ENCODE measurements around the gene EXOSC5. TPM values are rescaled to one million over a fixed set of nuclear protein-coding genes. Genes with fewer than 3 reads are reported as not detected.

Gene EXOSC5
- total RNA-seq, 1 experiment from 2014 or later = 45.8 TPM

DNA sequence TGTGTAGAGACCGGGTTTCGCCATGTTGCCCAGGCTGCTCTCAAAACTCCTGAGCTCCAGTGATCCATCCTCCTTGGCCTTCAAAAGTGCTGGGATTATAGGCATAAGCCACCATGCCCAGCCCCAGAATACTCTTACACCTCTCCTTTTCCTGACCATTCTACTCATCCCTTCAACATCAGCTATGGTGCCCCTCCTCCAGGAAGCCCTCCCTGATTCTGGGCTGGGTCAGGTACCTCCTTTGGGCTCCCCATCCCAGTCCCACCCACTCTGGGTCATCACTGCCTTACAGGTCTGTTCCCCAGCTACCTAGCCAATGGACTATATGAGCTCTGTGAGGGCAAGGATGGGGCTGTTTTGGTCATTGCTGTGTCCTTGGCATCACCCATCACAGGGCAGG, 53.0 kb downstream of the EXOSC5 start:
- ChIA-PET POLR2A (no interaction called here), CTCF (interaction anchor here (0.6 to 0.7 kb wide), 2 partner anchors 59 to 94 kb away, joined by 3 to 5 read pairs; no protein-coding TSS in a partner anchor)
- intact Hi-C loops (cut with micrococcal nuclease) = no loop called here
- Mint-ChIP-seq H3K27me3 (ENCODE audit: insufficient read depth, unreplicated experiment) (no peaks in the 10 kb centered on the region), H3K4me3 (ENCODE audit: unreplicated experiment) (no peak overlapping the region), H3K27ac (ENCODE audit: low read depth, unreplicated experiment) (no peak overlapping the region), H3K36me3 (ENCODE audit: insufficient read depth, unreplicated experiment) (peaks cover 66% of the 10 kb centered on the region), H3K4me1 (ENCODE audit: insufficient read depth, unreplicated experiment) (peaks cover 6% of the 10 kb centered on the region), H3K9me3 (ENCODE audit: unreplicated experiment) (no peaks in the 10 kb centered on the region)
- DNase-seq (ENCODE audit: unreplicated experiment) = no peak
- TF ChIP-seq, protein P1, sequence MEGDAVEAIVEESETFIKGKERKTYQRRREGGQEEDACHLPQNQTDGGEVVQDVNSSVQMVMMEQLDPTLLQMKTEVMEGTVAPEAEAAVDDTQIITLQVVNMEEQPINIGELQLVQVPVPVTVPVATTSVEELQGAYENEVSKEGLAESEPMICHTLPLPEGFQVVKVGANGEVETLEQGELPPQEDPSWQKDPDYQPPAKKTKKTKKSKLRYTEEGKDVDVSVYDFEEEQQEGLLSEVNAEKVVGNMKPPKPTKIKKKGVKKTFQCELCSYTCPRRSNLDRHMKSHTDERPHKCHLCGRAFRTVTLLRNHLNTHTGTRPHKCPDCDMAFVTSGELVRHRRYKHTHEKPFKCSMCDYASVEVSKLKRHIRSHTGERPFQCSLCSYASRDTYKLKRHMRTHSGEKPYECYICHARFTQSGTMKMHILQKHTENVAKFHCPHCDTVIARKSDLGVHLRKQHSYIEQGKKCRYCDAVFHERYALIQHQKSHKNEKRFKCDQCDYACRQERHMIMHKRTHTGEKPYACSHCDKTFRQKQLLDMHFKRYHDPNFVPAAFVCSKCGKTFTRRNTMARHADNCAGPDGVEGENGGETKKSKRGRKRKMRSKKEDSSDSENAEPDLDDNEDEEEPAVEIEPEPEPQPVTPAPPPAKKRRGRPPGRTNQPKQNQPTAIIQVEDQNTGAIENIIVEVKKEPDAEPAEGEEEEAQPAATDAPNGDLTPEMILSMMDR (IDR thresholded peaks at IDR 0.05; ENCODE audit: unreplicated experiment) = no peak
- BruUV-seq (replicated peaks) = no TSS peak

DNA sequence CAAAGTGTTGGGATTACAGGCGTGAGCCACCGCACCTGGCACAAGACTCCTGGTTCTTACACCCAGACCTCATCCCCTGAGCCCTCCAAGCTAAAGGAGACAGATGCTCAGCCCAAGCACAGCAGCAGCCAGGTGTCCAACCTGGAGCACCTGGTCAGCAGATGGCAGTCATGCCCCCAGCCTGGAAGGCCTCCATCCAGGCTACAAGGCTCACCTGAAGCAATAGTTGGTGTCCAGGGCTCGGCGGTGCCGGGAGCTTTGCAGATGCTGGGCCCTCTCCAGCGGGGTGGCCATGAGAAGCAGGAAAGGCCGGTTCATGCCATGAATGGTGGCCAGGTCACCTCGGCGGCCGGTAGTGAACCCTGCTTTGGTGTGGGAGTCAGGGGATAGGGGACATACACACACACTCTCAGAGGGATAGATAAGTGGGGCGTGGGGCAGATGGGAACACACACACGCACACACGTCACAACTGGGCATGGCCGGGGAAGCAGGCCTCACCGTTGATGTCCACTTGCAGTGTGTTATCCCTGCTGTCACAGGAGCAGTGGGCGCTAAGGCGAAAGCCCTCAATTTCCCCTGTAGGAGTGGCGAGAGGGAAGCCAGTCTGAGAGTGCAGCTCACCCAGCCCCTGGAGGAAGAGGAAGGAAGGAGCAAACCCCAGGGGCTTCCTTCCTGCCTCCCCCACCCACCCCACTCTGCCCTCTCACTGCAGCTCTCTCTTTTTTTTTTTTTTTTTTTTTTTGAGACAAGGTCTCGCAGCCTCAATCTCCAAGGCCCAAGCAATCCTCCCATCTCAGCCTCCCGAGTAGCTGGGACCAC, 55.3 kb downstream of the EXOSC5 start:
- Mint-ChIP-seq H3K9me3 (ENCODE audit: unreplicated experiment) (no peaks in the 10 kb centered on the region), H3K27me3 (ENCODE audit: insufficient read depth, unreplicated experiment) (no peaks in the 10 kb centered on the region), H3K4me3 (ENCODE audit: unreplicated experiment) (no peak overlapping the region), H3K36me3 (ENCODE audit: insufficient read depth, unreplicated experiment) (peaks cover 62% of the 10 kb centered on the region), H3K4me1 (ENCODE audit: insufficient read depth, unreplicated experiment) (peaks cover 6% of the 10 kb centered on the region), H3K27ac (ENCODE audit: low read depth, unreplicated experiment) (no peak overlapping the region)
- ChIA-PET POLR2A (interaction anchor here (0.7 to 1.0 kb wide), 3 partner anchors 22 to 98 kb away, joined by 3 to 5 read pairs (median 3); partner anchors contain the start of gene B9D2), CTCF (interaction anchor here (0.6 to 0.7 kb wide), 2 partner anchors 22 to 23 kb away, joined by 3 to 4 read pairs; partner anchors contain the start of gene B9D2)
- no peak for DNase-seq (ENCODE audit: unreplicated experiment)
- intact Hi-C loops (cut with micrococcal nuclease) = no loop called here
- TF ChIP-seq, protein P1 (IDR thresholded peaks at IDR 0.05; ENCODE audit: unreplicated experiment) = no peak
- no TSS peak for BruUV-seq (replicated peaks)

DNA sequence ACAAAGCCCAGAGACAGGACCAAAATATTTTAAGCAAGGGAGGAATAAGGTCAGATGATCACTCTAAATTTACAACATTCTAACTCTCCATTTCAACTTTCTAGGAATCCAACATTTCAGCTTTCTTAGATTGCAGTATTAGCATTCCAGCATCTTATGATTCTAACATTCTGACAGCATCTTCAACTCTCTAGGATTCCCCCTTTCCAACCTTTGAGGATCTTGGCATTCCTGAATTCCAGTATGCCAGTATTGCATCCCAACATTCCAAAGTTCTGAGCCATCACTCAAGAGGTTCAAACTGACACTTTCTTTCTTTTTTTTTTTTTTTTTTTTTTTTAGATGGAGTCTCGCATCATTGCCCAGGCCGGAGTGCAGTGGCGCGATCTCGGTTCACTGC, 57.2 kb downstream of the EXOSC5 start:
- H3K4me3 Mint-ChIP-seq (ENCODE audit: unreplicated experiment) = no peak overlapping the region
- CTCF ChIA-PET = no interaction called here
- DNase-seq (ENCODE audit: unreplicated experiment) = no peak
- no peaks in the 10 kb centered on the region for H3K27me3 Mint-ChIP-seq (ENCODE audit: insufficient read depth, unreplicated experiment)
- H3K36me3 Mint-ChIP-seq (ENCODE audit: insufficient read depth, unreplicated experiment) = peaks cover 64% of the 10 kb centered on the region
- intact Hi-C loops (cut with micrococcal nuclease) = no loop called here
- POLR2A ChIA-PET = no interaction called here
- H3K4me1 Mint-ChIP-seq (ENCODE audit: insufficient read depth, unreplicated experiment) = peaks cover 6% of the 10 kb centered on the region
- TF ChIP-seq, protein P1 (IDR thresholded peaks at IDR 0.05; ENCODE audit: unreplicated experiment) = no peak
- no peaks in the 10 kb centered on the region for H3K9me3 Mint-ChIP-seq (ENCODE audit: unreplicated experiment)
- no TSS peak for BruUV-seq (replicated peaks)
- H3K27ac Mint-ChIP-seq (ENCODE audit: low read depth, unreplicated experiment) = no peak overlapping the region

Other genes starting within 250 kb of the EXOSC5 start
- not detected in 2 replicates for gene CYP2S1, start 204.1 kb downstream of the EXOSC5 start, total RNA-seq (2022)
- gene AXL, start 178.1 kb downstream of the EXOSC5 start, total RNA-seq (2022) = 136 and 165 TPM in 2 replicates
- gene HNRNPUL1, start 133.0 kb downstream of the EXOSC5 start, total RNA-seq (2022) = 179 and 204 TPM in 2 replicates
- gene CCDC97, start 87.2 kb downstream of the EXOSC5 start, total RNA-seq (2022) = 25.0 and 28.5 TPM in 2 replicates
- 27.8 and 33.7 TPM in 2 replicates for gene TGFB1, start 43.4 kb downstream of the EXOSC5 start, total RNA-seq (2022)
- 5.5 and 5.7 TPM in 2 replicates for gene B9D2, start 33.2 kb downstream of the EXOSC5 start, total RNA-seq (2022)
- gene TMEM91, start 20.8 kb downstream of the EXOSC5 start, total RNA-seq (2022) = 6.1 and 8.3 TPM in 2 replicates
- 29.1 and 33.6 TPM in 2 replicates for gene BCKDHA, start 459 bp upstream of the EXOSC5 start, total RNA-seq (2022)
- gene B3GNT8, start 30.0 kb upstream of the EXOSC5 start, total RNA-seq (2022) = not detected in 2 replicates
- 27.7 and 34.8 TPM in 2 replicates for gene DMAC2, start 42.6 kb upstream of the EXOSC5 start, total RNA-seq (2022)
- not detected in 2 replicates for gene ERICH4, start 45.8 kb upstream of the EXOSC5 start, total RNA-seq (2022)
- not detected in 2 replicates for gene CEACAM21, start 178.8 kb upstream of the EXOSC5 start, total RNA-seq (2022)
- gene CEACAM4, start 229.7 kb upstream of the EXOSC5 start, total RNA-seq (2022) = not detected in 2 replicates